NCI-H510A (cell line): Measurements from ENCODE around the gene MAN1B1.
"Not testable (repeated sequence)": the region's sequence is repeated elsewhere in the genome, so short reads cannot be mapped to it uniquely, and the experiment has no call there.

ENCODE experiments used
- DNase-seq: peaks from one replicate; lab custom pipeline; 2025; lab: John Stamatoyannopoulos, UW

Gene MAN1B1

DNA sequence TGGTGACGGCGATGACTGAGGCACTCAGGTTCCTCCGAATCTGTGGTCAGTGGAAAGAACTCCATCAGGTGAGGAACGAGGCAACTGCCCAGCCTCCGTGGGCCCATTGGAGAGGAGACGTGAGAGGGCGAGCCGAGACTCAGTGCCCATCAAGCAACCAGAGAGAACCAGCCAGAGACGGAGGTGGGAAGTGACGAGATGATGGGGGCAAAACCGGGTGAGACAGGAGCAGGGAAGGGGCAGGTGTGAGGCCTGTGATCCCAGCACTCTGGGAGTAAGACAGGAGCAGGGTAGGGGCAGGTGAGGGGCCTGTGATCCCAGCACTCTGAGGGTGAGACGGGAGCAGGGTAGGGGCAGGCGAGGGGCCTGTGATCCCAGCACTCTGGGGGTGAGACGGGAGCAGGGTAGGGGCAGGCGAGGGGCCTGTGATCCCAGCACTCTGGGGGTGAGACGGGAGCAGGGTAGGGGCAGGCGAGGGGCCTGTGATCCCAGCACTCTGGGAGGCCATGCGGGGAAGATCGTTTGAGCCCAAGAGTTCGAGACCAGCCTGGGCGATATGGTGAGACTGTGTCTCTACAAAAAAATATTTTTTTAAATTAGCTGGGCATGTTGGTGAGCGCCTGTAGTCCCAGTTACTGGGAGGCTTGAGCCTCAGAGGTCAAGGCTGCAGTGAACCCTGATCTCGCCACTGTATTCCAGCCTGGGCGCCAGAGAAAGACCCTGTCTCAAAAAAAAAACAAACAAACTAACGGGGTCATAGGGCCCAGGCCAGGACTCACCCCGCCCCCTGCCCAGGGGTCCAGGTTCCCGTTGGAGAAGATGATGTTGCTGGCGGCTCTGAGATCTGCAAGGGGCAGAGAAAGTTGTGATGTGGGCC, 24.4 kb downstream of the MAN1B1 start:
- no peak for DNase-seq

DNA sequence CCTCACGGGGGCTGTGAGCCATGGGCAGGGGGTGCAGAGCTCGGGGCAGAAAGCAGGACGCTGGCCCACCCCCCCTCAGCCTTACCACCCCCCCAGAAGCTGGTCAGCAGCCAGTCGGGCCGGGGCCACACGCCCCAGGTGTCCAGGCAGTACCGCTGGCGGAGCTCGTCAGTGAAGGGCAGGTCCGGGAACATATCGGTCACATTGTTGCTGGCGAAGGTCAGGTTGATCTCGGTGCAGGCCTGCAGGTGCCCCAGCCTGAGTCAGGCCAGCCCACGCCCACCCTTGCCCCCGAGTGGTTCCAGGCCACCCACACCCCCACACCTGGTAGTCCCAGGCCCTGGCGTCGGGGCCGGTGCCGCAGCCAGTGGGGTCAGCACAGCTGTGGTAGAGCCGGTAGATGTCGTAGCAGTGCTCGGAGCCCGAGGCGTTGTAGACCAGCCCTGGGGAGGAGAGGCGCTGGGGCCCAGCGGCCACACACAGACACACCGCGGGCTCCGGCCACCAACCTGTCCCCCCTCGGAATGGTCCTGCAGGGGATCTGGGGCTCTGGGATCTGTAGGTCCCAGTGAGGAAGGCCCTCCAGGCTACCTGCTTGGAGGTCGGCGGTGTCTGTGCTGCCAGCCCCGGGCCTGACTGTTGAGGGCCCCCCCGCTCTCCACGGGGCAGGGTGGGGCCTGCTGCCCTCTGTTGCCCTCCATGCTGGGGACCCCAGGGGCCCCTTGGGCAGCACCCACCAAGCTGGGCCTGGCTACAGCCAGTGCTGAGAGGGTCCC, 25.2 kb downstream of the MAN1B1 start:
- no peak for DNase-seq

DNA sequence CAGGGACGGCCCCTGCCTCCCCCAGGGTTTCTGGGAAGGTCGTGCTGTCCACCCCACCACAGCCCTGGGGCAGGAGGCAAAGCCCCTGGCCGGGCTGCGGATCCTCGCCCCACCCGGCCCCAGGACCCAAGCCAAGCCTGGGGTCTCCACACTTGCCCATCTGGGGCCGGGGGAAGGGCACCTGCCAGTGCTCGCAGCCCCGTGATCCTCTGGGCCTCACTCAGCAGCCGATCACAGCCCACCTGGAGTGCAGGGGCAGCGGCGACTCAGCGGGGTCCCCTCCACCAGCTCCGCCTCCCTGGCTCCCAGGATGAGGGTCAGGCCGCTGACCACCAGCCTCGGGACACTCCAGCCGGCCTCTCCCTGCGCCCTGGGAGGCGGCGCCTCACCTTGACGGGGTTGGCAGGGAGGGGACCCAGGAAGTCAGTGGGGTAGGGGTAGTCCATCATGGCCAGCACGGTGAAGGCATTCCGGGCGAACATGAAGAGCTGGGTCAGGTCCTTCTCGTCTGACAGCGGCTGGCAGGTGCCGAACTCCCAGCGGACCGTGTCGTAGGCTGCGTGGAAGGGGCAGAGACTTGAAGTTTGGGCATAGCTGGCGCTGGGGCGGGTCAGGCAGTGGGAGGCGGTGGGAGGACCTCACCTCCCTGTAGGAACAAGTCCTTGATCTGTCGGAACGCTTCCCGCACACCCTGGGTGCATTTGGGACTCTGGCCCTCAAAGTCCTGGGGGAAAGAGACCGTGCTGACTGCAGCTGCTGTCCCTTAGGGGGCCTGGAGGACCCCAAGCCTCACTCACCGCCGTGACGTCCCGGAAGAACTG, 26.0 kb downstream of the MAN1B1 start:
- DNase-seq = no peak

DNA sequence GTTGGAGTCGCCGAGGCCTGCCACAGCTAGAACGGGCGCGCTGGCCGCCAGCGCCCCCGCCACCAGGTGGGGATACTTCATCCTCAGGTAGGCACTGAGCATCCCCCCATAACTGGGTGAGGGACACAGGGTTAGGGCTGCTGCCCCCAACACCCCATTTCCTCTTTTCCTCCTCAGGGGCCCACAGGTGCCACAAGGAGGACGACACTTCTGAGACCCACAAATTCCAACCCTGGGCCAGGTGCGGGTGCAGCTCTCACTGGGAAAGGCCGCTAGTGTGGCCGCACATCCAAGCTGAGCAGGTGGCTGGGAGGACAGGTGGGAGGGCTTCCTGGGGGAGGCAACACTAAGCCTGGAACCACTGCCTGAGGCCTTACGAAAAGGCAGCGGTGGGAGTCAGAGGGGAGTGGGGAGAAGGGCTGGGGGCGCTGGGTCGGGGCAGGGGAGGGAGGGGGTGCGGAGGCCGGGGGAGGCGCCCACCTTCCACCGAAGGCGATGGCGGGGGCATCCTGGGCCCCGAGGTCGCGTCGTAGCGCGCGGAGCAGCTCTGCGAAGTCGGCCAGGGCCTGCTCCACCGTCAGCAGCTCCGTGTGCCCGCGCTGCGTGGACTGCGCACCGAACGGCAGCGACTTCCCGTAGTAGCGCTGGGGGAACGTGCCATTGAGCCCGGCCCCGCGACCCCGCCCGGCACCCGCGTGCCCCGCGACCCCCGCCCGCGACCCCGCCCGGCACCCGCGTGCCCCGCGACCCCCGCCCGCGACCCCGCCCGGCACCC, 26.8 kb downstream of the MAN1B1 start:
- DNase-seq = no peak

DNA sequence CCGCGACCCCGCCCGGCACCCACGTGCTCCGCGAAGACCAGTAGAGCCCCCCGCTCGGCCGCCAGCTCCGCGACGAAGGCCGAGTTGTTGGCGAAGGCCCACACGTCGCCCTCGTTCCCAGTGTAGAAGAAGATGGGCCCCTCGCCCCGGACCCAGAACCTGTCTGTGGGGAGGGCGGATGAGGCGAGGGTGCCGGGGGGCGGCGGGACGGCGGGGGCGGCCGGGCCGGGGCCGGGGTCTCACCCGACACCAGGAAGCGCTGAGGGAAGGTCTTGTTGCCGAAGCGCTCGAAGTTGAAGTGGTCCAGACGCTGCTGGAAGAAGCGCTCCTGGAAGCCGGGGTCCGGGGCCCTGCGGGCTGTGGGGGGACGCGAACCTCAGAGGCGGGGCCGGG, 27.4 kb downstream of the MAN1B1 start:
- no peak for DNase-seq

DNA sequence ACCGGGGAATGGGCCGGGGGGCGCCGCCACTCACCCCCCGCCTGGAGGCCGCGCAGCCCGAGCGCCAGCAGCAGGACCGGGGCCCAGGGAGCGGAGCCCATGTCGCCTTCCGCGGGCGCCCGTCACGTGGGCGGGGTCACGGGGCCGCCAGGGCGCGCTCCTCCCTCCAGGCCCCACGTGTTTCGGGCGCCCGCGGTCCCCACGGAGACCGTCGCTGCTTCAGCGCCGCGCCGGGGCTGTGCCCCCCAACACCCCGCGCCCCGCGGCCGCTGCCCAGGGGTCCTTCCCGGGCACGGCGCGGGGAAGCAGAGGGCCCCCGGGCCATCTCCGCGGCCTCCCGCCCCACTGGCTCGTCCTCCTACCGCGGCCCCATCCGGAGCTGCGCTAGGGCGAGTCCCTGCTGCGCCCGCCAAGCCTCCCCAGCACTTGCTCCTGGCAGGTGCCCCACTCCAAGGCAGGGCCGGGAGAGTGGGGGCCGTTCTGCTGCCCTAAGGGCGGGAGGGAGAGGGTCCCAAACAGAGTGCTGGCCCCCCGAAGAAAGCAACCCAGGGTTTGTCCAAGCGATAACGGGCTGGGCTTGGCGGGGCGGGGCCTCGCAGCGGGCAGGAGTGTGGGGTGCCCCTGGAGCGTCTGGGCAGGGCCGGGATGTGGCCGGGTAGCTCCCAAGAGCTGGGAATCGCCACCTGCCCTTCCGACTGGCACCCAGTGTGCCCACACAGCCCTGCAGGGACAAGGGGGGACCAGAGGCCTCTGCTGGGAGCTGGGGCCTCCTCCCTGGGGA, 28.0 kb downstream of the MAN1B1 start, which contains the start of gene DPP7:
Gene DPP7, minus strand, starts transcription at position 121 of the 781 bp plus-strand sequence. Its CDS starts 20 bp downstream, at position 101.
- DNase-seq = peak; percentile 53

DNA sequence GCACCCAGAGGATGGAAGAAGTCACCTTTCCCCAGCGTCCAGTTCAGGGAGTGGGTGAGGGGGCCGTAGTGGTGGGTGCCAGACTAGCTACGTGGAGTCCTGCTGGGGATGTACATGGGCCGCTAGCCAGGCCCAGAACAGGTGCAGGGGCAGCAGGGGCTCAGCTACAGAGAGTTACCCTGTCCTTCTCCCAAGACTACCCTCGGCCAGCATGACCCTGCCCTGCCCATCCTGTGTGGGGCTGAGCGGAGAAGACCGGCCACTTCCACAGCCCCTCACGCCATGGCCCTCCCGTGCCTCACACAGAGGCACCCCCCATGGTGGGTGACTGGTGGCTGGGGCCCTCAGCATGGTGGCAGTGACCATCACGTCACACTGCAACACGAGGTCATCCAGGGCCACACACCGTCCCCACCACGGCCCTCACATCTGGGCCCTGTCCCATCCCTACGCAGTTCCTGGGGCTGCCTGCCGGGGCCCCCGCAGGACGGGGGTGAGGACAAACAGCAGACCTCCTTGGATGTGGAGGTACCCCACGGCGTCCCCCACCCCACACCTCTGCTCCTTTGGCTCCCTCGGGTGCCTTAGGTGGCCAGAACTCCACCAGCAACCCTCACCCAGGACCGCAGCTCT, 28.7 kb downstream of the MAN1B1 start:
- DNase-seq = no peak

DNA sequence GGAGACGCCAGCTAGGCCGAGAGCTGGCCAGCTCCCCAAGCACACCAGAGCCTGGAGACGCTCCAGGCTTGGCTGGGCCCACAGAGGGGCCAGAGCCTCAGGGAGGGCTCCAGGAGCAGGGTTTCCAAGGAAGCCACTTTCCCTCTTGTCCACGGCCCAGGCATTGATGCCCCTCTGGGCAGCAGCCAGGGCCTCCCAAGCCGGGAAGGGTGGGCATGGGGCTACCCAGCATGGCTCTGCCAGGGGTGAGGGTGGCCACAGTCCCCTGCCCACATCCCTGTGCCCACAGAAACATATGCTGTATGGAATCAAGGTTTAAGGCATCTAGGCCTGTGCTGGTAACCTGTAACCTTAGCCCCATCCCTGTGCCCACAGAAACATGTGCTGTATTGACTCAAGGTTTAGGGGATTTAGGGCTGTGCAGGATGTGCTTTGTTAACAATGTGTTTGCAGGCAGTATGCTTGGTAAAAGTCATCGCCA, 29.3 kb downstream of the MAN1B1 start:
- DNase-seq = no peak

DNA sequence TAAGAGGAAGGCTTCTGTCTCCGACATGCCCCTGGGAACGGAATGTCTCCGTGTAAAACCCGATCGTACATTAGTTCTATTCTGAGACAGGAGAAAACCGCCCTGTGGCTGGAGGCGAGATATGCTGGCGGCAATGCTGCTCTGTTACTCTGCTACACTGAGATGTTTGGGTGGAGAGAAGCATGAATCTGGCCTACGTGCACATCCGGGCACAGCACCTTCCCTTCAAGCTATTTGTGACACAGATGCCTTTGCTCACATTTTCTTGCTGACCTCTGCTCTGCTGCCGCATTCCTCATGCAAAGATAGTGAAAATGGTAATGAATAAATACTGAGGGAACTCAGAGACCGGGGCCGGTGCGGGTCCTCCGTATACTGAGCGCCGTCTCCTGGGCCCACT, 29.9 kb downstream of the MAN1B1 start:
- no peak for DNase-seq

DNA sequence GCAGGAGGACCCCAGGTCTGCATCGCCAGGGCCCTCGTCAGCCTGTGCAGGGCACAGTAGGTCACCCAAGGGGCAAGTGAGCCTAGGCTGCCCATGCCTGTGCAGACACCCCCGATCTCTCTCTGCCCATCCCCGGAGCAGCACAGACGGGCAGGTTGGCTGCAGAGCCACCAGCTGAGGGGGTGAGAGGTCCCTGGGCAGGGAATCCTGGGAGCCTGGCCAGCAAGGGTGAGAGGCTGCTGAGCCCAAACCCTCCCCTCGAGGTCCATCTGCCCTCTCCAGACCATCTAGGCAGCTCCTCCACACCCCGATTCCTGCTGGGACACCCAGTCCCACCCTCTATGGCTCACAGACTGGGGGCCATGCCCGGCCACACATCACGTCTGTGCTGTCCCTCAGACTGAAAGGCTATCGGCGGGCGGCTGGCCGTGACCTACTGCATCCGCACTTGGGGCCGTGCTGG, 30.5 kb downstream of the MAN1B1 start:
- DNase-seq = no peak

DNA sequence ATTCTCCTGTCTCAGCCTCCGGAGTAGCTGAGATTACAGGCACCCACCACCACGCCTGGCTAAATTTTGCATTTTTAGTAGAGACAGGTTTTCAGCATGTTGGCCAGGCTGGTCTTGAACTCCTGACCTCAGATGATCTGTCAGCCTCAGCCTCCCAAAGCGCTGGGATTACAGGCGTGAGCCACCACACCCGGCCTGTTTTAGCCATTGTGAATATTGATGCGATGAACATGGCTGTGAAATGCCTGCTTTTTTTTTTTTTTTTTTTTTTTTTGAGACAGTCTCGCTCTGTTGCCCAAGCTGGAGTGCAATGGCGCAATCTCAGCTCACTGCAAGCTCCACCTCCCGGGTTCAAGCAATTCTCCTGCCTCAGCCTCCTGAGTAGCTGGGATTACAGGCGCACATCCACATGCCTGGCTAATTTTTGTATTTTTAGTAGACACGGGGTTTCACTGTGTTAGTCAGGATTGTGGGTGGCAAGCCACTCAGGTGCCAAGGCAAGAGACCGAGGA, 31.4 kb downstream of the MAN1B1 start:
- DNase-seq = not testable (repeated sequence)

DNA sequence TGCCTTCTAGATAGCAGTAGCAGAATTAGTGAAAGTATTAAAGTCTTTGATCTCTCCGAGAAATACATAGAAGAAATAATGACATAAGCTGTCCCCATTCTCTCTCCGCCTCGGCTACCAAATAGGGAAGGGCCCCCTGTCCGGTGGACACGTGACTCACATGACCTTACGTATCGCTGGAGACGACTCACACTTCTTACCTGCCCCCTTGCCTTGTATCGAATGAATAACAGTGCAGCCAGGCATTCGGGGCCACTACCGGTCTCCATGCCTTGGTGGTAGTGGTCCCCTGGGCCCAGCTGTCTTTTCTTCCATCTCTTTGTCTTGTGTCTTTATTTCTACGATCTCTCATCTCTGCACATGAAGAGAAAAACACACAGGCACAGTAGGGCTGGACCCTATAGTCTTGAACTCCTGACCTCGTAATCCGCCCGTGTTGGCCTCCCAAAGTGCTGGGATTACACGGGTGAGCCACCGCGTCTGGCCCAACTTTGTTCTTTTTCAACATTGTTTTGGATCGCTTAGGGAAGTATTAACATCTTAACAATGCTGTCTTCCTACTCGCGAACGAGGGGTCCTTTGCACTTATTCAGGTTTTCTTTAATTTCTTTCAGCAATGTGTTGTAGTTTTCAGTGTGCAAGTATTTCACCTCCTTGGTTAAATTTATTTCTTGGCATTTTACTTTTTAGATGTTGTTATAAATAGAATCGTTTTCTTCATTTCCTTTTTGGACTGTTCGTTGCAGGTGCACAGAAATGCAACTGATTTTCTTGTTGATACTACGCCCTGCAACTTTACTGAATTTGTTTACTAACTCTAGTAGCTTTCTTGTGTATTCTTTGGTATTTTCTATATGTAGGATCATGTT, 35.4 kb downstream of the MAN1B1 start:
- DNase-seq = not testable (repeated sequence)

DNA sequence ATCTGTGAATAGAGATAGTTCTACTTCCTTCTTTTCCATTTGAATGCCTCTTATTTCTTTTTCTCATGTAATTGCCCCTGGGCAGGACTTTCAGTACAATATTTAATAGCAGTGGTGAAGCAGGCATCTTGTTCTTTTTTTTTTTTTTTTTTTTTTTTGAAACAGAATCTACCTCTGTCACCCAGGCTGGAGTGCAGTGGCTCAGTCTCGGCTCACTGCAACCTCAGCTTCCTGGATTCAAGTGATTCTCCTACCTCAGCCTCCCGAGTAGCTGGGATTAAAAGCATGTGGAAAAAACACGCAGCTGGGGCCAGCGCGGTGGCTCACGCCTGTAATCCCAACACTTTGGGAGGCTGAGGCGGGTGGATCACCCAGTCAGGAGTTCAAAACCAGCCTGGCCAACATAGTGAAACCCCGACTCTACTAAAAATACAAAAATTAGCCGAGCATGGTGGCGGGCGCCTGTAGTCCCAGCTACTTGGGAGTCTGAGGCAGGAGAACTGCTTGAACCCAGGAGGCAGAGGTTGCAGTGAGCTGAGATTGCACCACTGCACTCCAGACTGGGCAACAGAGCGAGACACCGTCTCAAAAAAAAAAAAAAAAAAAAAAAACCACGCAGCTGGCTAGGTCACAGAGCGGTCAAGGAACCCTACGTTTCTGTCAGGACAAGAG, 36.1 kb downstream of the MAN1B1 start:
- not testable (repeated sequence) for DNase-seq

DNA sequence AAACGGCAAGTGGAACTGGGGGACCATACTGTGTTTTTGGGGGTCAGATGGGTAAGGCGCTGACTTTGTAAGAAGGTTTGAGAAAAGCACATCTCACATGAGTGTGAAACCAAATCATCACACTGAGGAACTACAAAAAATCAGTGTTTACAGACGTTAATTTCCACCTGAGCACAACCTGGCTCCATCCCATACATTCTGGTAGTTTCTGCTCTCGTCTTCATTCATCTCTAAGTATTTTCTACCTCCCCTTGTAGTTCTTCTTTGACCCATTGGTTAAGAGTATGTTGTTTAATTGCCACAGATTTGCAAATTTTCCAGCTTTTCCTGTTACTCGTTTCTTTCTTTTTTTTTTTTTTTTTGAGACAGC, 36.7 kb downstream of the MAN1B1 start:
- no peak for DNase-seq

DNA sequence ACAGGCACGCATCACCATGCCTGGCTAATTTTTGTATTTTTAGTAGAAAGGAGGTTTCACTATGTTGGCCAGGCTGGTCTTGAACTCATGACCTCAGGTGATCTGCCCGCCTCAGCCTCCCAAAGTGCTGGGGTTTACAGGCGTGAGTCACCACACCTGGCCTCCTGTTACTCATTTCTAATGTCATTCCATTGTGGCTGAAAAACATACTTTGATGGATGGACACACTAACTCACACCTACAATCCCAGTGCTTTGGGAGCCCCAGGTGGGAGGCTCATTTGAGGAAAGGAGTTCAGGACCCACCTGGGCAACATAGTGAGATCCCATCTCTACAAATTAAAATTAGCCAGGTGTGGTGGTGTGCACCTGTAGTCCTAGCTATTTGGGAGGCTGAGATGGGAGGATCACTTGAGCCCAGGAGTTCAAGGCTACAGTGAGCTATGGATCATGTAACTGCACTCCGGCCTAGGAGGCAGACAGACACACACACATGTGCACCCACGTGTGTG, 37.2 kb downstream of the MAN1B1 start:
- DNase-seq = not testable (repeated sequence)

DNA sequence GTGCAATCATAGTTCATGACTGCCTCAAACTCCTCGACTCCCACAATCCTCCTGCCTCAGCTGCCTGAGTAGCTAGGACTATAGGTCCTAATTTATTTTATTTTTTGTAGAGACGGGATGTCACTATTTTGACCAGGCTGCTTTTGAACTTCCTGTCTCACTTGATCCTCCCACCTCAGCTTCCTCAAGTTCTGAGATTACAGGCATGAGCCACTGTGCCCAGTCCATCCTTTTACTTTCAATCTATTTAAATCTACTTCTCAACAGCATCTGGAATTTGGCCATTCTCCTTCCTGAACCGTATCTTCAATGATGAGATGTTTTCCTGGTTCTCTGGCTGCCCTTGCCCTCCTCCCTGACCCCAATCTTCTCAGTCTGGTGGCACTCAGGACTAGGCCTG, 40.0 kb downstream of the MAN1B1 start:
- DNase-seq = no peak

DNA sequence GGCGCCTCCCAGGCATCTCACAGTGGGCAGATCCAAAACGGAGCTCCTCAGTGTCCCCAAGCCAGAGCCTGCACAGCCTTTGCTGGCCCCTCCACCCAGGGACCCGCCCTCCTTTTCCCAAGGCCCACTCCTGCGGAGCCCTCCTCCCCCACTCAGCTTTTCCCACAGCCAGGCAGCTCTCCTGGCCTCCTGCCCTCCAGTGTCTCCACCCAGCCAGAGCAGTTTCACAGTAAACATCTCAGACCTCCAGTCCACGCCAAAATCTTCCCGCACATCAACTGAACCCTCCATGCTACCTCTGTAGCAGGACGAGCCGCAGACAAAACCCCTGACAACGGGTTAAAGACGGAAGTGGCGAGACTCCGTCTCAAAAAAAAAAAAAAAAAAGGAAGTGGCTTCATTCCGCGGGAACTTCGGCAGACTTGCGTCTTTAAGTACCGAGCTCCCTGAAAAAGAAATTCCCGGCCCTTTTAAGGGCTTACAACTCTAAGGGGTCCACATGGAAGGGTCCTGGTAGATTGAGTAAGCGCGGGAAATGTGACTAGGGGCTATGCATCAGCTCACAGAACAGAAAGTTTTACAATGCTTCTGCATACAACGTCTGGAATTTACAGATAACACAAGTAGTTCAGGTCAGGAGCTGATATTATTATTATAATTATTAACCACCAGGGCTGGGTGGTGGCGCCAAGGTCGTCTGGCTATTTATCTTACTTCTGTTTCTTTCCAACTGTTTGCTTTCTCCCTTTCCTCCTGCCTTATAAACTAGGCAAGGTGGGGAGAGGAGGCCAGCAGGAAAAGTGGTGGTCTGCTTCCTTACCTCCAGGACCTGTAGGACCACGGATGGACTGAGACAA, 40.7 kb downstream of the MAN1B1 start:
- DNase-seq = no peak
